Inflammatory macrophage (primary cell): ENCODE data around the gene POGZ.
"Not testable (repeated sequence)": the region's sequence is repeated elsewhere in the genome, so short reads cannot be mapped to it uniquely, and the experiment has no call there.

Experiments used
- DNase-seq, 2 donors: peaks; one replicate each; pipeline ENCODE4 v3.0.0-alpha.2; 2020 to 2022

The POGZ gene

DNA sequence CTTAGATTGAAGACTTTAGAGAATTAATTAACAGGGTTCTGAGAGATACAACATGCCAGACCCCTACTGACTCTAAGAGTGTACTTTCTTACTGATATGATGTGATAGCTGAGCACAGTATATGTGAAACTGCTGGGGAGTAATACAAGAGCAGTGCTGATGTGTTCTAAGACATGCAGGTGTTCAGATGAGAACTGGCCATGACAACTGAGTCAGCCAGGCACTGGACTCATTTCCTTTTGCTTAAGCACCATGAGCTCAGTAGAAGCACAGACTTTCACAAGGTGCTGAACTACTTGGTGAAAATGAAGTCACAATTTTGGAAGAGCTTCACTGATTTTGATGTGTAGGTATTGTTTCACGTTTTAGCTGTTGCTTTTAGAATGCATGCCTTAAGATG lies 15.9 kb upstream of the POGZ start:
- no peak for DNase-seq

DNA sequence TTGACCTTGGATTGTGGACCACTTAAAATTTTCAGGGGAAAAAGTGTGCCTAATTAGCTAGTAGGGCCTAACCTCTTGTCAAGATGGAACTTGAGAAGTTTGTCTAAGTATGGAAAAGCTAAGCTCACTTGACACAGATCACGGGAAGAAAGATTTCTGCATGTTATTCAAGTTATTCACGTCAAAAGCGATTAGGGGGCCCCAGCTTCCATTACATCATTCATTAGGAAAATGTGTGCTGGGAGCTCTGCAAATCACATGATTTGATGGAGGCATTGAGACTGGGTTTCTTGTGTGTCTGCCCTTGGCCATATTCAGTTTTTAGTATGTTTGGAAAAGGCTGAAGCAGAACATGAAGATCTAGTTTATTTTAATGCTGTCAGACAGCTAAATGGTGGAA lies 15.5 kb upstream of the POGZ start:
- DNase-seq, result no peak

DNA sequence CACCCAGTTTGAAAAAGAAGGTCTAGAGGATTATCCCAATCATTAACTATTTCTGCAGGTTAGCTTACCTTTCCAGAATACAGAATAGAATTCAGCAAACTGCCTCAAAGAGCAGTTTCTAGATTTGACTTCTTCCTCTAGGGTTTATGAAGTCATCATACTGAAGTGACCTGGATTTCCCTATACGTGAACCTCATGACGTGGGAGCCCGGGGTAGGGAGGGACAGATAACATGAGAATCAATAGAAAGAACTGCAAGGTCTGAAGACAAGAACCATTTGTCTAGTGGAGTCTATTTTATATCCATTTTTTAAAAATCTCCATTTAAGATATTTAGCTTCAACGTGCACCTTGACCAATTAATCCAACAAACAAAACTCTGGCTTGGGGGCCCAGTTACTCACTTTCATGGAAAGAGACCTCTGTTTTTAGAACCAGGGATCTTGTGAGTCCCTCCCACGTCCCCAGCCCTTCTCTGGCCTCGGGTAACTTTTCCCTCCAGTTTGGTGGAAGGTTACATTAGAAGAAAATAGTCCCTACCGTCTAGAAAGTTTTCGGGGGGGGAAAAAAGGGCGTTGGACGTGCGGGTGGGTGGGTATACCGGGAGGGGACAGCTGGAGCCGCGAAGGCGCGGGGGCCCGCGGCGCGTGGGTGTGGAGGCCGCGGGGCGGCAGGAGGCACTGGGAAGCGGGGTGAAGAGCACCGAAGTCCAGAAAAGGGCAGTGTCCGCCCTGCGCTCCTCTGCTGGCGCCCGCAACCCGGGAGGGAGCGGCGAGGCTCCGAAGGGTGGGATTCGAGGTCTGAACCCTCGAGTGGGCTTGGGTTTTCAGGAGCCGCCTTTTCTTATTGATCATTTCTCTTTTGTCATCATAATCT lies 13.8 kb upstream of the POGZ start:
- peak; percentile 60 to 74 for DNase-seq

DNA sequence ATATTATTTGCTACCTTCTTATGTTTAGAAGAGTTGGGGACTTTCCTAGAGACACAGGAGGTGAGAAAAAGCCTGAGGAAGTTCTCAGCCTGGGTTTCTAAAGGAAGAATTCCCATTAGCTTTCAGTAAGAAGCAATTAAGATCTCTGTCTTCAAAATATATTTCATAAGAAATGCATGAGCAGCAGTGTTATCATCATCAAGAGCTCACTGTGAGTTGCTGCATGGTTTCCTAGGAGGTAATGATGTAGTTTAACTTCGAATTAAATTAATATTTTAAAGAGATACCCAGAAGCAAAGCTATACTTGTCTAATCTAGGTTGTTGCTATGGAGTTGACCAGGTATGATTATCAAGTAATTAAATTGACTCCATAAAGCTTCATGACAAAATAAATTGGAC lies 5.7 kb upstream of the POGZ start:
- no peak for DNase-seq

DNA sequence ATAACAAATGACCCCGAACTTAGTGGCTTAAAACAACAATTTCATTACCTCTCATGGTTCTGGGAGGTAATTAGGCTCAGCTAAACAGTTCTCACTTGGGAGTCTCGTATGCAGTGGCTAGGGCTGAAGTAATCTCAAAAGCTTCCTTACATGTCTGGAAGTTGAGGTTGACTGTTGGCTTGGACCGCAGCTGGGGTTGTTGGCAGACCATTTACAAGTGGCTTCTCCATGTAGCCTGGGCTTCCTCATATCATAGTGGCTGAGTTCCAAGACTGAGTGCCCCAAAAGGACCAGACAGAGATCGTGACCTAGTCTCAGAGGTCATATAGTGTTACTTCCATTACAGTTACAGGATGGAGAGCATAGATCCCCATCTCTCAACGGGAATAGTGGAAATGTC lies 2.4 kb upstream of the POGZ start:
- no peak for DNase-seq

DNA sequence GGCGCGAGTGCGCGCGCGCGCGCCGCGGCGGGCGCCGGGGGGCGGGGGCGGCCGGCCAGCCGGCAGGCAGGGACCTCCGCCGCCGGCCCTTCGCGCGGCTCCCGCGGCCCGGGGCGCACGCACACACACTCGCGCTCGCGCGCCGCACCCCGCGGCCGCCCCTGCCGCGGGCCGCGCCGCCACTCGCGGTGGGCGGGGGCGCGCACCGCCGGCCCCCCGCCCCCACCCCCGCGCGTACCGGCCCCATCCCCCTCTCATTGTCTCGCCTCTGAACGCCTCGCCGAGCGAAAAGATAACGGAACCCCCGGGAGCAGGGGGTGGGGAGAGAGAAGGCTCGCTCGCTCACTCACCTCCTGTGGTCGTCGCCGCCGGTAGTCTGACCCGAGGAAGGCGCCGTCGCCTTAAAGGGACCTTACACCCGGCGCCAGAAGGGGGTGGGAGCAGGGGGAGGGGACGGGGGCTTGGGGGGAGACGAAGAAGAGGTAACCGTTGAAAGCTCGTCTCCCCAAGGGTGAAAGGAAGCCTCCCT lies 428 bp downstream of the POGZ start:
- DNase-seq, result peak; percentile 30 to 54

DNA sequence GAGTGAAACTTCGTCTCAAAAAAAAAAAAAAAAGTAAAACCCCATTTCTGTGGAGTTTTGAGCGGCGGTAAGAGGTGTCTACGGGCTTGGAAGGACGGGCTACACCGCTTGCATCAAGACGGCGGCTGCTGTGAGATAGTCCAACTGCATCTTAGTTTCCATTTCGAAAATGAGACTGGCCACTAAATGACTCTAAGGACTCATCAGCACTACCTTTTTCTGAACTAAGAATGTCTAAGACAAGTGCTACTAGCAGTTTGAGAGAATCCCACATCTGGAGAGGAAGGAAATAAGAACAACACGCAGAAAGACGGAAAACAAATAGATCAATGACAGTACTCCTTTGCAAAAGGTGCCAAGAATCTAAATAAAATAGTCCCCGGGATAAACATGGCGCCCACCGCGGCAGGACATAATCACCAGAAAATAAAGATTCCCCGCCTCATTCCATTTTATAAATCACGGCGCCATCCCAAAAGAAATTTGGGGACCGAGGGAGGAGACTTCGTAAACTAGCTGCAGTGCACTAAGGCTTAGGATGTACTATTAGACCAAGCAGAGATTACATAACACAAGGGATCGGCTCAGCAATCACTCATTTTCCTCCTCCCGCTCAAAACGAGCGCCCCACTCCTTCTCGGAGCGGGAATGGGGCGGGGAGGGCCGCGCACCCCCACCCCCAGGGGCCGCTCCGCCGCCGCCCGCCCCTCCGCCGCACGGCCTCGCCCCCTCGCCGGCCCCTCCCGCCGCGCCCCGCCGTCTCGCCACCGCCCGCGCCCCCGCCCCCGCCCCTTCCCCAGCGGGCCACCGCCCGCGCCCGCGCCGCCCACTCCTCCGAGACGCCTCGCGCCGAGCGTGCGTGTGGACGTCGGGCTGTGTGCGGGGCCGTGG lies 1.1 kb downstream of the POGZ start:
- peak; percentile 66 to 72 for DNase-seq

DNA sequence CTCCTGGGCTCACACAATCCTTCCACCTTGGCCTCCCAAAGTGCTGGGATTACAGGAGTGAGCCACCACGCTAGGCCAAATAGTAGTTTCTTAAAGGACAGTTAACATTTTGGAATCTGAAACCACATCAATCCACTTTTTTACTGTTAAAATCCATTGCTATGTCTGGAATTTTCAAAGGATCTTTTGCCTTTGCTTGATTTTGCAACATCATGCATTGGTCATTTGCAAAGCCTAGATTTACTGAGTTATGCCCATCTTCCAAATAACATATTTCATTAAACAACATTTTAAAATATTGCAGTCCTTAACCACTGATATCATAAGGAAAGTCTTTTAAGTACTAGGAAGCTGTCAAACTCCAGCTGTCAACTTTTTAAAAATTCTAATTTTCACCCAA lies 3.3 kb downstream of the POGZ start:
- no peak for DNase-seq

DNA sequence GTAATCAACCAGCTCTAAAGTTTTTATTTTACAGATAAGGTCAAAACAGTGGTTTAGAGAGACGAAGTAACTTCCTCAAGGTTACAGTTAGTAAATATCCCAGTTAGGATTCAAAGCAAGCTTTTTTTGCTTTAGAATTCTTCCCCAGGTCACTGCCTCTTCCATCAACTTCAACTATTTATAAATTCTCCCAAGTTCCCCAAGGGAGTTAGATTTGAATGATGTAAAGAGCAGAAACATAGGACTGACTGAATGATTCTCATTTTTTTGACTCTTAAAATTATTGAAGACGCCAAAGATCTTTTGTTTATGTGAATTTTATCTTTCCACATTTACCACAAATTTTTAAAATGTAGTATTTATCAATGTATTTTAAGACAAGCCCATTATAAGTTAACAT lies 4.1 kb downstream of the POGZ start:
- no peak for DNase-seq

DNA sequence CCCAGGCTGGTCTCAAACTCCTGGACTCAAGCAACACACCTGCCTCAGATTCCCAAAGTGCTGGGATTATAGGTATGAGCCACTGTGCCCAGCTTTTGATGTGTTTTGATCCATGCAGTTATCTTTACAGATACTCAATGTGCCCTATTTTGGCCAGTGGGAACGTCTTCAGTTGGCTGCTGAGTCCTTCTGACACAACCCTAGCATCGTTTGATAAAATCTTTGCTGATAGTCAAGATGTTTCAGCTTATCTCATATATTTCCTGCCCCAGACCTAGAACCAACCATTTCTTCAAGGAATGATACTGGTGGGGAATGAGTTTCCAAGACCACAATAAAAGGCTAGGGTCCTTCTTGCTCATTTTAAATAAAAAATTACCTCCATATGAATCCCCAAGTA lies 11.6 kb downstream of the POGZ start:
- DNase-seq, result no peak

DNA sequence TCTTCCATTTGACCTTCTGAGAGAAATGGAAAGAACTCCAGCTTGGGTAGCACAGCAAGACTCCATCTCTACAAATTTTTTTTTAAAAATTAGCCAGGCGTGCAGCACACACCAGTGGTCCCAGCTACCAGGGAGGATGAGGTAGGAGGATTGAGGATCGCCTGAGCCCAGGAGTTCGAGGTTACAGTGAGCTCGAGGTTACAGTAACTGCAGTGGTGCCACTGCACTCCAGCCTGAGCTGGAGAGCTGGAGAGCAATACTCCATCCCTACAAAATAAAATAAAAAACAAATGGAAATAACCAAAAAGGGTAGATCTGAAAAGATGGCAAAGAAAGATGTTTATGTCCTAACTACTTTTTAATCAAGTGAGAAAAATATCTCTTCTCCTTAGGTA lies 14.5 kb downstream of the POGZ start:
- DNase-seq, result no peak

DNA sequence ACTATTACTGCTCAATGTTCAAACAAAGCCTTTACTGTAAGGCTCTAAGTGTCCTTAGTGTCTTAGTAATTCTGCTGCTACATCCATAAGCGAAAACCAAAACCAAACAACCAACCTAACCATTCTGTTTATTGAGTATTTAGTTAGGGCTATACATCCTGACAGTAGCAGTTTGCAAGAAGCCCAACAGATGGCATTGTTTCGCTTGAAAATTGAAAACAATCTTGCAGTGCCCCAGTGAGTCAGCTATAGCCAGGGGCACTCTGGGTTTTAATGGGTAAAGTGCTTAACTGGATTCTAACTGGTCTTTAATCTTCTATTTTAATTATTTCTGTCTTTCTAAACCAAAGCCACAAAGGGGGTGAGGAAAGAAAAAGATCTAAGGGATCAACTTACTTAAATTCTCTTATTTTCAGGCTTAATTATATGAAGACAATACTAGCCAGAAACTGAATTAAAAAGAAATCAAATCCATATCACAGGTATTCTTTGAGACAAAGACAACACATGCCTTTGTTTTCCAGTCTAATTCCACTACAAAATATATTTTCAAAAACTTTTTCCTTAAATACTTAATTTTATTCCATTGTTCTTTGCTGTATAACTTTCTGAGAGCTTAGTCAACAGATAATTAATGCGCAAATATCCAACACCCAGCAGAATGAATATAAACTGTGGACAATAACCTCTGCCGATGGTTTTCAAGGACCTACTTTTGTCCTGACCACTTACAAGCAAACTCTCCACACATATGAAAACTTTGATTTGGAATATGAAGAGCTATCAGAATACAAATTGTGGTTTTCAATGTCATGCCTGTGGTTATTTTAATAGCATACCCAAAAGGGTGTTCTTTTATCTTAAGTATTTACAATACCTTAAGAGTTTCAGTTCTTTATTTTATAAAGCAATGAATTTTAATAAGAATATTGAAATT lies 15.2 kb downstream of the POGZ start:
- DNase-seq, result peak; percentile 80

DNA sequence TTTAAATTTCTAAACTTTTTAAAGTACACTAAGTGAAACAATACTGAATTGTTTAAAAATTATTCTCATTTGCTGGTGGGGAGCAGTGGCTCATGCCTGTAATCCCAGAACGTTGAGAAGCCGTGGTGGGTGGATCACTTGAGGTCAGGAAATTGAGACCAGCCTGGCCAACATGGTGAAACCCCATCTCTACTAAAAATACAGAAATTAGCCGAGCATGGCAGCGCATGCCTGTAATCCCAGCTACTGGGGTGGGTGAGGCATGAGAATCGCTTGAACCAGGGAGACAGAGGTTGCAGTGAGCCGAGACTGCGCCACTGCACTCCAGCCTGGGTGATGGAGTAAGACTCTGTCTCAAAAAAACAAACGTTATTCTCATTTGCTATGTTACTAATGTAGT lies 21.9 kb downstream of the POGZ start:
- DNase-seq, result not testable (repeated sequence)

DNA sequence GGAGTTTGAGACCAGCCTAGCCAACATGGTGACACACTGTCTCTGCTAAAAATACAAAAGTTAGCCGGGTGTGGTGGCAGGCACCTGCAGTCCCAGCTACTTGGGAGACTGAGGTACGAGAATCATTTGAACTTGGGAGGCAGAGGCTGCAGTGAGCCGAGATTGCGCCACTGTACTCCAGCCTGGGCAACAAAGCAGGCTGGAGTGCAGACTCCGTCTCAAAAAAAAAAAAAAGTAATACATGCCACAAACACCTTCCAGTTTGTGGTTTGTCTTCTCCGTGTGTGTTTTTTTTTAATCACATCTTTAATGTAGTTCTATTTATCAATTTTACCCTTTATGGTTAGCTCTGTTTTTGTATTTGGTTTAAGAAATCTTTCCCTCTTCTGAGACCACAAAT lies 22.3 kb downstream of the POGZ start:
- no peak for DNase-seq

DNA sequence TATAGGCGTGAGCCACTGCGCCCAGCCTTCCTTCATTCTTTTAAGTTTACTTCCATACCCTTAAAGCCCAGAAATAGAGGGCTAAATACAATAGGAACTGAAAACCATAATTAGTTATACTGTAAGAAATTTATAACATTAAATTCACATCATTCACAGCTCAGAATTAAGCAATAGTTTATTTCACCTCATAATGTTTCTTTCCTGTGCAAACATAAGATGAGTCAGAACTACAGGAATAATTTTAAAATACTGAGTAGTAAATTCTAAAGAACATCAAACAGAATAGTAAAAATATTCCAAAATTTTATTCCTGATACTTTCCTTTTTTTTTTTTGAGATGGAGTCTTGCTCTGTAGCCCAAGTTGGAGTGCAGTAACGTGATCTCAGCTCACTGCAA lies 24.1 kb downstream of the POGZ start:
- no peak for DNase-seq

DNA sequence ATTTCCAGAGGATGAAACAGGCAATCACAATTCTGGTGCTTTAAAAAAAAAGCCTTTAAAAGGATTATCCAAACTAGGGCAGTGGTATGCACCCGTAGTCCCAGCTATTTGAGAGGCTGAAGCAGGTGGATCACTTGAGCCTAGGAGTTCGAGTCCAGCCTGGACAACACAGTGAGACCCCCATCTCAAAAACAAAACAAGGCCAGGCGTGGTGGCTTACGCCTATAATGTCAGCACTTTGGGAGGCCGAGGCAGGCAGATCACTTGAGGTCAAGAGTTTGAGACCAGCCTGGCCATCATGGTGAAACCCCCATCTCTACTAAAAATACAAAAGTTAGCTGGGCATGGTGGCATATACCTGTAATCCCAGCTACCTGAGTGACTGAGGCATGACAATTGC lies 25.5 kb downstream of the POGZ start:
- DNase-seq, result not testable (repeated sequence)

DNA sequence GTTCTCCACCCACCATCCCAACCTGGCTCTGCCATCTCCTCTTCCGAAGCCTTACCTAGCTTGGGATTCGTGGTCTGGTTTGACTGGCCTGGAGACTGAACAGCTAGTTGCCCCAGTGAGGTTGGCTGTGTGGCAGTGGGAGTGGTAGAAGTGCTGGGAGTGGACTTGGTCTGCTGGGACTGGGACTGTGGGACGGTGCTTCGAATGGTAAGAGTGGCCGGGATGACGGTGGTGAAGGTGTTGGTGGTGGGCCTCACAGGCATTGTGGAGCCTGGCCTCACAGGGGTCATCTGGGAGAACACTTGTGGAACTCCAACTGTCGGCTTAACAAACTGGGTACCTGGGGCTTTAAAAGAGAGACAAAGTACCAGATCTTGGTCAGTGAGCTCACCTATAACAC lies 31.2 kb downstream of the POGZ start:
- no peak for DNase-seq

DNA sequence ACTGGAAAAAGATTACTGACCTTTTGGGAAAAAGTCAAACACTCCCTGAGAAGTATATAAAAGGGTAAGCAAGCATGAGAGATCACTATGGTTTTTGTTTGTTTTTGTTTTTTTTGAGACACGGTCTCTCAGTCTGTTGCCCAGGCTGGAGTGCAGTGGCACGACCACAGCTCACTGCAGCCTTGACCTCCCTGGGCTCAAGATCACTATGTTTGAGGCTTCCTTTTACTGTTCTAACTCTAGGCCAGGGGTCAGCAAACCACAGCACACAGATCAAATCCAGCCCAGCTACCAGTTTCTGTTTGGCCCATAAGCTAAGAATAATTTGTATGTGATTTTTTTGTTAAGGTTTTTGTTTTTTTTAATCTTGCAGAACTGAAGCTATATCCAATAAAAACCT lies 34.2 kb downstream of the POGZ start:
- no peak for DNase-seq

DNA sequence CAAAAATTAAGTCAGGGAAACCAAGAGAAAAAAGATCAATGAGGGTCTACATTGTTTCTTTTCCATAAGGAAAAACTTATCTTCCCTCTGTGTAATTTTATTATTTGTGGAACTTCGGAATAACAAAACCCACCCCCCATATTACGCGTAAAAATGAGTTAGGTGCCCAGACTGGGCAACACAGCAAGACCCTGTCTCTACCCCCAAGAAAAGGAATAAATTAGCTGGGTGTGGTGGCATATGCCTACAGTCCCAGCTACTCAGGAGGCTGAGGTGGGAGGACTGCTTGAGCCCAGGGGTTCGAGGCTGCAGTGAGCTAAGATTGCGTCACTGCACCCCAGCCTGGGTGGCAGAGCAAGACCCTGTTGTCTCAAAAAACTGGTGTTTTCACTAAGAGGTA lies 39.5 kb downstream of the POGZ start:
- DNase-seq, result no peak

DNA sequence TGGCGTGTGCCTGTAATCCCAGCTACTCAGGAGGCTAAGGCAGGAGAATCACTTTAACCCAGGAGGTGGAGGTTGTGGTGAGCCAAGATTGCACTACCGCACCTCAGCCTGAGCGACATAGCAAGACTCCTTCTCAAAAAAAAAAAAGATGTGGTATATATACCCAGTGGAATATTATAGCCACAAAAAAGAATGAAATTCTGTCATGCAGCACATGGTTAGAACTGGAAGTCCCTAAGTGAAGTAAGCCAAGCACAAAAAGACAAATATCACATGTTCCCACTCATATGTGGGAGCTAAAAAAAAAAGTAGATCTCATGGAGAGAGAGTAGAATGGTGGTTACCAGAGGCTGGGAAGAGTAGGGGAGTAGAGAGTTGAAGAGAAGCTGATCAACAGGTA lies 41.2 kb downstream of the POGZ start:
- peak in 1 of 2 donors; percentile 9 for DNase-seq

DNA sequence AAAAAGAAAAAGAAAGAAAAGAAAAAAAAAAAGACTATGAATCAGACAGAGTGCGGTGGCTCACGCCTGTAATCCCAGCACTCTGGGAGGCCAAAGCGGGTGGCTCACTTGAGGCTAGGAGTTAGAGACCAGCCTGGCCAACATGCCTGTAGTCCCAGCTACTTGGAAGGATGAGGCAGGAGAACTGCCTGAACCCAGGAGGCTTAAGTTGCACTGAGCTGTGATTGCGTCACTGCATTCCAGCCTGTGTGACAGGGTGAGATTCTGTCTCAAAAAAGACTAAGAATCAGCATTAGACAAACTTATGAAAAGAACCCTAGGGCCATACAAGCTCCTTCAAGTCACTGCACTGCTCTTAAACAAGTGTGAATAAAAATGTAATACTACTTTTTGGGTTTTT lies 43.1 kb downstream of the POGZ start:
- no peak for DNase-seq

DNA sequence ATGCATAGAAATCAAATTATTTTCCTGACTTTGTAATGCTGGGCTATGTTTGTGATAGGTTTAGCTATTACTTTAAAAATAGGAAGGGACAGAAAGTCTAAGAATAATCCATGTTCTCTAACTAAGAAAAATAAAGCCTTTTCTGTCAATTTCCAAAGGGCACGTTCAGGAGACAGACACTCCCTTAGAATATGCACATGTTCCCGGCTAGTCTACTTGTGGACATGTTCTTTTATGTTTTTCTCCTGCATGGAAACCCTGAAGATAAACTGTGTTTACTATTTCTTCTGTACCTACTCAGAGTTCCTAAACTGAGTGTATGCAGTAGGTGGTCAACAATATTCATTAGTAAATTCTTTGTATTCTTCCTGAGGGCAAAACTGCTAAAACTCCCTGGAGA lies 47.4 kb downstream of the POGZ start:
- DNase-seq, result no peak

DNA sequence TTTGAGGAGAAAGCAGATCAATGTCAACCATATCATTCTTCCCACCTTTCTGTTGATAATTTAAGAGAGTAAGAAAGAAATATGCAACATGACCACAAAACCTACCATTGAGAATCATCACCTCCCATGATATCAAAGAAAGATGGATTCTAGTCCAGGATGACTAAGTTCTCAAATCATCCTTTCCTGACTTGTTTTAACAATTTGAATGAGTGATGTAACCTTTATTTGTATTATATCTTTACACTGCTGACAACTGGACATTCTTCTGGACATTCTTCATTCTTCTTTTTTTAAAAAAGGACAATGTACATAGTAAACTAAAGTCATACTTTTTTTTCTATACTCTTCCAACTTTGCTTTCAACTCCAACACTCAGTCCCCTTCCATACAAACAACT lies 50.4 kb downstream of the POGZ start:
- no peak for DNase-seq
